Panc1 (cell line): Measurements from ENCODE around the gene VWA7.

Source experiments
- TCF7L2 ChIP-seq: IDR thresholded peaks from 2 replicates; pipeline ENCODE4 v1.6.1; 2011; ENCODE audit warnings: mild to moderate bottlenecking, low read depth, low read length, inconsistent platforms
- TF ChIP-seq, protein P1 (sequence below): fragments of 450-650 bp; IDR thresholded peaks from 2 replicates; pipeline ENCODE4 v1.5.1; 2017; ENCODE audit warnings: mild to moderate bottlenecking
- TF ChIP-seq, protein P2 (sequence below), 2 experiments: IDR thresholded peaks; 2 replicates each; pipeline ENCODE4 v1.6.1; 2011 to 2012; ENCODE audit warnings: low read depth in 2 of 2, control low read depth in 1 of 2, low read length in 1 of 2, mild to moderate bottlenecking in 1 of 2, moderate library complexity in 1 of 2; ENCODE audit not compliant: insufficient read depth in 1 of 2

DNA sequence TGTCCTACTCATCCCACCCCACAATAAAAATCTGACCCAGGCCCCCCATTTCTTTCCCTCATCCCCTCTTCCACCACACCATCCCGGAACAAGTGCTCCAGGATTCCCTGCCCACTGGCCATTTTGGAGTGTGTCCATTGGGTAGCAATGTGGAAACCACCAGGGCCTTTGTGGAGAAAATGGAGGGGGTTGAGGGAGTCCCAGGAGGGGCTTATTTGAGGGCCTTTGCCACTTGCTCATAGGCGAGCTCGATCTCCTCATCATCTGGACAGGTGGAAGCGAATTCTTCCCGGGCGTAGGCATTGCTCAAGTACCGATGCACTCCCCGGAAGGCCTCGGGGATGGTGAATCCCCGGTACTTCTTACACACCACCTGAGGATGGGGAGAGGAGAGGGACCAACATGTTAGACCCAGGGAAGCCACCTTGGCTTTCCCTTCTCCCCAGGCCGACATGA is 46.5 kb downstream of the VWA7 start:
- TF ChIP-seq, protein P1, sequence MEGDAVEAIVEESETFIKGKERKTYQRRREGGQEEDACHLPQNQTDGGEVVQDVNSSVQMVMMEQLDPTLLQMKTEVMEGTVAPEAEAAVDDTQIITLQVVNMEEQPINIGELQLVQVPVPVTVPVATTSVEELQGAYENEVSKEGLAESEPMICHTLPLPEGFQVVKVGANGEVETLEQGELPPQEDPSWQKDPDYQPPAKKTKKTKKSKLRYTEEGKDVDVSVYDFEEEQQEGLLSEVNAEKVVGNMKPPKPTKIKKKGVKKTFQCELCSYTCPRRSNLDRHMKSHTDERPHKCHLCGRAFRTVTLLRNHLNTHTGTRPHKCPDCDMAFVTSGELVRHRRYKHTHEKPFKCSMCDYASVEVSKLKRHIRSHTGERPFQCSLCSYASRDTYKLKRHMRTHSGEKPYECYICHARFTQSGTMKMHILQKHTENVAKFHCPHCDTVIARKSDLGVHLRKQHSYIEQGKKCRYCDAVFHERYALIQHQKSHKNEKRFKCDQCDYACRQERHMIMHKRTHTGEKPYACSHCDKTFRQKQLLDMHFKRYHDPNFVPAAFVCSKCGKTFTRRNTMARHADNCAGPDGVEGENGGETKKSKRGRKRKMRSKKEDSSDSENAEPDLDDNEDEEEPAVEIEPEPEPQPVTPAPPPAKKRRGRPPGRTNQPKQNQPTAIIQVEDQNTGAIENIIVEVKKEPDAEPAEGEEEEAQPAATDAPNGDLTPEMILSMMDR, result no peak
- TF ChIP-seq, protein P2, sequence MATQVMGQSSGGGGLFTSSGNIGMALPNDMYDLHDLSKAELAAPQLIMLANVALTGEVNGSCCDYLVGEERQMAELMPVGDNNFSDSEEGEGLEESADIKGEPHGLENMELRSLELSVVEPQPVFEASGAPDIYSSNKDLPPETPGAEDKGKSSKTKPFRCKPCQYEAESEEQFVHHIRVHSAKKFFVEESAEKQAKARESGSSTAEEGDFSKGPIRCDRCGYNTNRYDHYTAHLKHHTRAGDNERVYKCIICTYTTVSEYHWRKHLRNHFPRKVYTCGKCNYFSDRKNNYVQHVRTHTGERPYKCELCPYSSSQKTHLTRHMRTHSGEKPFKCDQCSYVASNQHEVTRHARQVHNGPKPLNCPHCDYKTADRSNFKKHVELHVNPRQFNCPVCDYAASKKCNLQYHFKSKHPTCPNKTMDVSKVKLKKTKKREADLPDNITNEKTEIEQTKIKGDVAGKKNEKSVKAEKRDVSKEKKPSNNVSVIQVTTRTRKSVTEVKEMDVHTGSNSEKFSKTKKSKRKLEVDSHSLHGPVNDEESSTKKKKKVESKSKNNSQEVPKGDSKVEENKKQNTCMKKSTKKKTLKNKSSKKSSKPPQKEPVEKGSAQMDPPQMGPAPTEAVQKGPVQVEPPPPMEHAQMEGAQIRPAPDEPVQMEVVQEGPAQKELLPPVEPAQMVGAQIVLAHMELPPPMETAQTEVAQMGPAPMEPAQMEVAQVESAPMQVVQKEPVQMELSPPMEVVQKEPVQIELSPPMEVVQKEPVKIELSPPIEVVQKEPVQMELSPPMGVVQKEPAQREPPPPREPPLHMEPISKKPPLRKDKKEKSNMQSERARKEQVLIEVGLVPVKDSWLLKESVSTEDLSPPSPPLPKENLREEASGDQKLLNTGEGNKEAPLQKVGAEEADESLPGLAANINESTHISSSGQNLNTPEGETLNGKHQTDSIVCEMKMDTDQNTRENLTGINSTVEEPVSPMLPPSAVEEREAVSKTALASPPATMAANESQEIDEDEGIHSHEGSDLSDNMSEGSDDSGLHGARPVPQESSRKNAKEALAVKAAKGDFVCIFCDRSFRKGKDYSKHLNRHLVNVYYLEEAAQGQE (IDR thresholded peaks at IDR 0.05; ENCODE audit: insufficient read depth in 1 of 2, low read depth in 2 of 2, low read length in 1 of 2), result no peak
- no peak for TF ChIP-seq TCF7L2
